ENCODE measurements around the gene RBM24. TPM values are rescaled to one million over a fixed set of nuclear protein-coding genes. Genes with fewer than 3 reads are reported as not detected.

RBM24 gene
- 13.2 and 13.7 TPM in 2 replicates for total RNA-seq
- long read RNA-seq, transcript RBM24-202 (4 exons, 2,703 nt), result major isoform, 22 of 34 reads
- long read RNA-seq, partial matches to known transcripts, result 4 of 34 reads
- long read RNA-seq, other reads (novel, unspliced or antisense), result 3 of 34 reads

GRCh38 chr6:17281100-17281496 lies at the start of gene RBM24:
TSS of gene RBM24 (plus strand) at chr6:17281361. CDS start at chr6:17281582, 221 bp downstream.
- peak; percentile 52 for TF ChIP-seq CTCF (IDR thresholded peaks at IDR 0.05)
- peak; percentile 92 for DNase-seq (ENCODE audit: extremely low spot score, unreplicated experiment)
- Mint-ChIP-seq H3K4me1 (ENCODE audit: unreplicated experiment) (peaks cover 56% of the 10 kb centered on the region), H3K27ac (ENCODE audit: unreplicated experiment) (peak within 1 kb of the TSS; percentile 89), H3K4me3 (ENCODE audit: unreplicated experiment) (peak within 1 kb of the TSS; percentile 95), H3K36me3 (ENCODE audit: unreplicated experiment) (peaks cover 20% of the 10 kb centered on the region), H3K27me3 (ENCODE audit: unreplicated experiment) (no peaks in the 10 kb centered on the region), H3K9me3 (ENCODE audit: unreplicated experiment) (no peaks in the 10 kb centered on the region)

GRCh38 chr6:17233531-17233930 lies 47.6 kb upstream of the RBM24 start:
- H3K27me3 Mint-ChIP-seq (ENCODE audit: unreplicated experiment), result no peaks in the 10 kb centered on the region
- no peak overlapping the region for H3K27ac Mint-ChIP-seq (ENCODE audit: unreplicated experiment)
- H3K36me3 Mint-ChIP-seq (ENCODE audit: unreplicated experiment), result no peaks in the 10 kb centered on the region
- peaks cover 6% of the 10 kb centered on the region for H3K9me3 Mint-ChIP-seq (ENCODE audit: unreplicated experiment)
- no peak for TF ChIP-seq CTCF (IDR thresholded peaks at IDR 0.05)
- H3K4me1 Mint-ChIP-seq (ENCODE audit: unreplicated experiment), result peaks cover 10% of the 10 kb centered on the region
- DNase-seq (ENCODE audit: extremely low spot score, unreplicated experiment), result no peak
- no peak overlapping the region for H3K4me3 Mint-ChIP-seq (ENCODE audit: unreplicated experiment)

GRCh38 chr6:17237246-17237645 lies 43.9 kb upstream of the RBM24 start:
- no peak overlapping the region for H3K27ac Mint-ChIP-seq (ENCODE audit: unreplicated experiment)

GRCh38 chr6:17239260-17239659 lies 41.9 kb upstream of the RBM24 start:
- H3K9me3 Mint-ChIP-seq (ENCODE audit: unreplicated experiment), result peaks cover 11% of the 10 kb centered on the region
- no peak overlapping the region for H3K4me3 Mint-ChIP-seq (ENCODE audit: unreplicated experiment)
- TF ChIP-seq CTCF (IDR thresholded peaks at IDR 0.05), result no peak
- H3K27me3 Mint-ChIP-seq (ENCODE audit: unreplicated experiment), result peaks cover 13% of the 10 kb centered on the region
- peaks cover 4% of the 10 kb centered on the region for H3K36me3 Mint-ChIP-seq (ENCODE audit: unreplicated experiment)
- peaks cover 10% of the 10 kb centered on the region for H3K4me1 Mint-ChIP-seq (ENCODE audit: unreplicated experiment)
- H3K27ac Mint-ChIP-seq (ENCODE audit: unreplicated experiment), result no peak overlapping the region
- DNase-seq (ENCODE audit: extremely low spot score, unreplicated experiment), result no peak

More at GRCh38 chr6:17237246-17237645, 43.9 kb upstream of the RBM24 start:
- no peak for DNase-seq (ENCODE audit: extremely low spot score, unreplicated experiment)
- Mint-ChIP-seq H3K27me3 (ENCODE audit: unreplicated experiment) (peaks cover 3% of the 10 kb centered on the region), H3K4me1 (ENCODE audit: unreplicated experiment) (peaks cover 10% of the 10 kb centered on the region), H3K4me3 (ENCODE audit: unreplicated experiment) (no peak overlapping the region), H3K9me3 (ENCODE audit: unreplicated experiment) (peaks cover 17% of the 10 kb centered on the region), H3K36me3 (ENCODE audit: unreplicated experiment) (peaks cover 4% of the 10 kb centered on the region)
- no peak for TF ChIP-seq CTCF (IDR thresholded peaks at IDR 0.05)

GRCh38 chr6:17240803-17241500 lies 40.2 kb upstream of the RBM24 start:
- H3K9me3 Mint-ChIP-seq (ENCODE audit: unreplicated experiment), result peaks cover 11% of the 10 kb centered on the region
- DNase-seq (ENCODE audit: extremely low spot score, unreplicated experiment), result no peak
- no peak overlapping the region for H3K27ac Mint-ChIP-seq (ENCODE audit: unreplicated experiment)
- H3K4me1 Mint-ChIP-seq (ENCODE audit: unreplicated experiment), result peaks cover 2% of the 10 kb centered on the region
- no peak for TF ChIP-seq CTCF (IDR thresholded peaks at IDR 0.05)
- peaks cover 26% of the 10 kb centered on the region for H3K27me3 Mint-ChIP-seq (ENCODE audit: unreplicated experiment)
- H3K4me3 Mint-ChIP-seq (ENCODE audit: unreplicated experiment), result no peak overlapping the region
- peaks cover 4% of the 10 kb centered on the region for H3K36me3 Mint-ChIP-seq (ENCODE audit: unreplicated experiment)

All from osteocyte (in vitro differentiated cells).